ENCODE measurements around the gene OR2Z1.

GRCh38 chr19:8731428-8732169 lies 10.2 kb downstream of the OR2Z1 start:
- TF ChIP-seq POLR2AphosphoS5 (IDR thresholded peaks at IDR 0.05; ENCODE audit: low read depth, low read length) (no peak), POLR2A (IDR thresholded peaks at IDR 0.05; ENCODE audit: borderline replicate concordance, extremely low read depth, insufficient read depth, insufficient read length) (no peak), JUND (IDR thresholded peaks at IDR 0.05) (no peak), REST (IDR thresholded peaks at IDR 0.05; ENCODE audit: low read depth) (peak; percentile 76), RAD21 (IDR thresholded peaks at IDR 0.05; ENCODE audit: low read depth) (no peak), CEBPB (IDR thresholded peaks at IDR 0.05; ENCODE audit: low read depth) (no peak), EZH2 (IDR thresholded peaks at IDR 0.05) (no peak), EGR1 (IDR thresholded peaks at IDR 0.05; ENCODE audit: low read depth) (no peak), SP1 (IDR thresholded peaks at IDR 0.05; ENCODE audit: low read depth) (no peak), MAX (IDR thresholded peaks at IDR 0.05) (no peak), YY1 (IDR thresholded peaks at IDR 0.05; ENCODE audit: extremely low read depth, insufficient replicate concordance, low read depth, low read length) (no peak), ELF1 (IDR thresholded peaks at IDR 0.05; ENCODE audit: borderline replicate concordance, low read depth) (no peak)
- TF ChIP-seq, protein P1, sequence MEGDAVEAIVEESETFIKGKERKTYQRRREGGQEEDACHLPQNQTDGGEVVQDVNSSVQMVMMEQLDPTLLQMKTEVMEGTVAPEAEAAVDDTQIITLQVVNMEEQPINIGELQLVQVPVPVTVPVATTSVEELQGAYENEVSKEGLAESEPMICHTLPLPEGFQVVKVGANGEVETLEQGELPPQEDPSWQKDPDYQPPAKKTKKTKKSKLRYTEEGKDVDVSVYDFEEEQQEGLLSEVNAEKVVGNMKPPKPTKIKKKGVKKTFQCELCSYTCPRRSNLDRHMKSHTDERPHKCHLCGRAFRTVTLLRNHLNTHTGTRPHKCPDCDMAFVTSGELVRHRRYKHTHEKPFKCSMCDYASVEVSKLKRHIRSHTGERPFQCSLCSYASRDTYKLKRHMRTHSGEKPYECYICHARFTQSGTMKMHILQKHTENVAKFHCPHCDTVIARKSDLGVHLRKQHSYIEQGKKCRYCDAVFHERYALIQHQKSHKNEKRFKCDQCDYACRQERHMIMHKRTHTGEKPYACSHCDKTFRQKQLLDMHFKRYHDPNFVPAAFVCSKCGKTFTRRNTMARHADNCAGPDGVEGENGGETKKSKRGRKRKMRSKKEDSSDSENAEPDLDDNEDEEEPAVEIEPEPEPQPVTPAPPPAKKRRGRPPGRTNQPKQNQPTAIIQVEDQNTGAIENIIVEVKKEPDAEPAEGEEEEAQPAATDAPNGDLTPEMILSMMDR (IDR thresholded peaks at IDR 0.05 in 2 of 3, conservative IDR thresholded peaks at IDR 0.05 in 1 of 3; ENCODE audit: borderline replicate concordance in 1 of 3, insufficient read depth in 1 of 3, low read depth in 2 of 3, low read length in 2 of 3): no peak

All from HCT116 (cell line).